Measurements from ENCODE around the gene SCN2A. TPM values are rescaled to one million over a fixed set of nuclear protein-coding genes. Genes with fewer than 3 reads are reported as not detected.
"Not testable (repeated sequence)": the region's sequence is repeated elsewhere in the genome, so short reads cannot be mapped to it uniquely, and the experiment has no call there.

SCN2A gene
- total RNA-seq, 1 donor from 2014 or later, result under 0.01 TPM

GRCh38 chr2:165251366-165251765 lies 12.2 kb downstream of the SCN2A start:
- Histone ChIP-seq H3K27me3 (ENCODE audit: control insufficient read depth, insufficient read depth, low read length) (no peaks in the 10 kb centered on the region), H3K36me3 (ENCODE audit: control insufficient read depth, insufficient read depth, low read length) (no peaks in the 10 kb centered on the region), H3K4me3 (ENCODE audit: low read depth, low read length) (no peak overlapping the region)
- DNase-seq (ENCODE audit: low read depth), result no peak
- FAIRE-seq, result no peak
- TF ChIP-seq, protein P1, sequence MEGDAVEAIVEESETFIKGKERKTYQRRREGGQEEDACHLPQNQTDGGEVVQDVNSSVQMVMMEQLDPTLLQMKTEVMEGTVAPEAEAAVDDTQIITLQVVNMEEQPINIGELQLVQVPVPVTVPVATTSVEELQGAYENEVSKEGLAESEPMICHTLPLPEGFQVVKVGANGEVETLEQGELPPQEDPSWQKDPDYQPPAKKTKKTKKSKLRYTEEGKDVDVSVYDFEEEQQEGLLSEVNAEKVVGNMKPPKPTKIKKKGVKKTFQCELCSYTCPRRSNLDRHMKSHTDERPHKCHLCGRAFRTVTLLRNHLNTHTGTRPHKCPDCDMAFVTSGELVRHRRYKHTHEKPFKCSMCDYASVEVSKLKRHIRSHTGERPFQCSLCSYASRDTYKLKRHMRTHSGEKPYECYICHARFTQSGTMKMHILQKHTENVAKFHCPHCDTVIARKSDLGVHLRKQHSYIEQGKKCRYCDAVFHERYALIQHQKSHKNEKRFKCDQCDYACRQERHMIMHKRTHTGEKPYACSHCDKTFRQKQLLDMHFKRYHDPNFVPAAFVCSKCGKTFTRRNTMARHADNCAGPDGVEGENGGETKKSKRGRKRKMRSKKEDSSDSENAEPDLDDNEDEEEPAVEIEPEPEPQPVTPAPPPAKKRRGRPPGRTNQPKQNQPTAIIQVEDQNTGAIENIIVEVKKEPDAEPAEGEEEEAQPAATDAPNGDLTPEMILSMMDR (IDR thresholded peaks at IDR 0.05; ENCODE audit: insufficient read depth, low read length, severe bottlenecking), result no peak

- no peaks in the 10 kb centered on the region for H3K27me3 ChIP-seq (ENCODE audit: control insufficient read depth, insufficient read depth, low read length)
- DNase-seq (ENCODE audit: low read depth) (no peak), FAIRE-seq (no peak)
- TF ChIP-seq, protein P1 (IDR thresholded peaks at IDR 0.05; ENCODE audit: insufficient read depth, low read length, severe bottlenecking), result no peak
- no peak overlapping the region for H3K4me3 ChIP-seq (ENCODE audit: low read depth, low read length)
- H3K36me3 ChIP-seq (ENCODE audit: control insufficient read depth, insufficient read depth, low read length), result no peaks in the 10 kb centered on the region
Observed at GRCh38 chr2:165253178-165253577, 14.0 kb downstream of the SCN2A start.

DNA sequence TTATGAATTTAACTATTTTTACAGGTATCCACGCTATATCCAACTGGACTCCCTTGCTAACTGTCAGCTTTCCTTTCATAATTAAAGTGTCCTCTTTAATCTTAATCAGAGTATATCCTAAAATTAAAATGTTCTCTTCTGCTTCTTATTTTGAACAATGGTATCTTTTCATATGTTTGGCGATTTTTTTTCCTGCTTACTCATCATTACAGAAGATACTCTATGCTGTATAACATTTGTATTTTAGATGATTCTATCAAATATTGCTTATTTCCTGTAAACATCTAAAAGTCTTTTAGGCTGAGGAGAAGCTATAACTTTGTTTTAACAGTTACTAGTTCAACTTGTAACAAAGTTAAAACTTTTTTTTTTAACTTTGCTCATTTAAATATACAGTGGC lies 17.4 kb downstream of the SCN2A start:
- no peak overlapping the region for H3K4me3 ChIP-seq (ENCODE audit: low read depth, low read length)
- no peak for DNase-seq (ENCODE audit: low read depth)
- no peak for FAIRE-seq
- no peaks in the 10 kb centered on the region for H3K36me3 ChIP-seq (ENCODE audit: control insufficient read depth, insufficient read depth, low read length)
- H3K27me3 ChIP-seq (ENCODE audit: control insufficient read depth, insufficient read depth, low read length), result no peaks in the 10 kb centered on the region
- TF ChIP-seq, protein P1 (IDR thresholded peaks at IDR 0.05; ENCODE audit: insufficient read depth, low read length, severe bottlenecking), result no peak

- H3K27me3 ChIP-seq (ENCODE audit: control insufficient read depth, insufficient read depth, low read length); FAIRE-seq; H3K36me3 ChIP-seq (ENCODE audit: control insufficient read depth, insufficient read depth, low read length); DNase-seq (ENCODE audit: low read depth); H3K4me3 ChIP-seq (ENCODE audit: low read depth, low read length): not testable (repeated sequence)
Observed at GRCh38 chr2:165260347-165260746, 21.1 kb downstream of the SCN2A start.

GRCh38 chr2:165268754-165269153 lies 29.5 kb downstream of the SCN2A start:
- no peak overlapping the region for H3K4me3 ChIP-seq (ENCODE audit: low read depth, low read length)
- TF ChIP-seq, protein P1 (IDR thresholded peaks at IDR 0.05; ENCODE audit: insufficient read depth, low read length, severe bottlenecking), result no peak
- FAIRE-seq (no peak), DNase-seq (ENCODE audit: low read depth) (no peak)
- no peaks in the 10 kb centered on the region for H3K27me3 ChIP-seq (ENCODE audit: control insufficient read depth, insufficient read depth, low read length)
- H3K36me3 ChIP-seq (ENCODE audit: control insufficient read depth, insufficient read depth, low read length), result no peaks in the 10 kb centered on the region

DNA sequence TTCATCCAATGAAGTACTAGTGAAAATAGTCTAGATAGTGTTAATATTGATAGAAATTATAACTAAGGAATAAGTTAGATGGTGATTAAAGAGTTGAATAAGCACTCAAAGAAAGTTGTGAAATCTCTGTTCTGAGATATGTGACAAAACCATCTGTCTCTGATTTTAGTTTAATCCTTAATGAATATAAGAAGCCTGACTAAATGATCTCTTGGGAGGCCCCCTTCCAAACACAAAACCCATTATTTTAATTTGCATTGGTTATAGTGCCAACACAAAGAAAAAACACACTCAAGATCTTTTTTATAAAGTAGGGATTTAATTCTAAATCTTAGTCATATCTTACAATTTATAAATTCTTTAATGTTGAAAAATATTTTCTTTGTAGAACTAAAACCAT lies 34.0 kb downstream of the SCN2A start:
- FAIRE-seq, result no peak

More for the DNA sequence above, 34.0 kb downstream of the SCN2A start:
- Histone ChIP-seq H3K27me3 (ENCODE audit: control insufficient read depth, insufficient read depth, low read length) (no peaks in the 10 kb centered on the region), H3K4me3 (ENCODE audit: low read depth, low read length) (no peak overlapping the region), H3K36me3 (ENCODE audit: control insufficient read depth, insufficient read depth, low read length) (no peaks in the 10 kb centered on the region)
- TF ChIP-seq, protein P1 (IDR thresholded peaks at IDR 0.05; ENCODE audit: insufficient read depth, low read length, severe bottlenecking), result no peak
- DNase-seq (ENCODE audit: low read depth), result no peak

All from bronchial epithelial cell (primary cell).